SK-N-MC (cell line): ENCODE measurements around the gene ARMC9.

Experiments used
- EZH2 ChIP-seq: fragments of 200-600 bp; sonication (generic); IDR thresholded peaks from one replicate; pipeline ENCODE4 v1.6.1; 2017; ENCODE audit warnings: antibody characterized with exemption
- FOXP2 ChIP-seq: optimal IDR thresholded peaks from 2 replicates; pipeline ENCODE3; 2011; ENCODE audit warnings: mild to moderate bottlenecking, moderate library complexity; ENCODE audit not compliant: insufficient read depth; ENCODE audit errors: extremely low read length, control extremely low read depth
- POLR2AphosphoS5 ChIP-seq: IDR thresholded peaks from 2 replicates; pipeline ENCODE4 v1.6.1; 2012; ENCODE audit warnings: mild to moderate bottlenecking, low read depth, low read length, borderline replicate concordance

DNA sequence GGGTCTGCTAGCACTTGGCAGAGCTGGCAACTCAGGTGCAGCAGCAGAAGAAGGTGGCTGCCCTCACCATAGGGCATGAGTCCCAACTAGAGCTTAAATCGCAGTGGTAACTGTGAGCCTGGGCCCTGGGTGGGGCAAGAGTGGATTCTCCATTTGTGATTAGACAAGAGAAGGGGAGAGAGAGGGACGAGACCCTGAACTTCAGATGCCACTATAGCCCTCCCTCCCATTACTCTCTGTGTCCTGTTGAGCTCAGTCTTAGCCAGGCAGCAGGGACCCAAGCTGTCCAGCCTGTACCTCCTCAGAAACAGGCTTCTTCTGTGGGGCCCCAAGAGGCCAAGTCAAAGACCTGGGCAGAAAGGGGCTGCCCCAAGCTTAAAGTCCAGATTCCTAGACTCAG lies 127.4 kb downstream of the ARMC9 start:
- no peak for TF ChIP-seq EZH2
- no peak for TF ChIP-seq FOXP2
- no peak for TF ChIP-seq POLR2AphosphoS5
